Right lobe of liver (tissue), 4 donors: ENCODE measurements around the gene MAP1B.

ENCODE experiments used
- POLR2A ChIP-seq: fragments of 450-650 bp; IDR thresholded peaks from one replicate; pipeline ENCODE4 v1.6.1; 2017; ENCODE audit warnings: antibody characterized with exemption, mild to moderate bottlenecking
- TF ChIP-seq, protein P1 (sequence below), 4 donors: fragments of 200-600 bp in 3 of 4; fragments of 450-650 bp in 1 of 4; IDR thresholded peaks; one replicate each; pipeline versions ENCODE4 v1.5.1 to v1.8.0; 2016 to 2022; ENCODE audit warnings: antibody characterized with exemption in 4 of 4, mild to moderate bottlenecking in 2 of 4
- donor health status: DM: no; HTN: no; CAD: no.
- donor health status: DM: no; HTN: no; CAD: no.
- donor health status: DM: no; HTN: yes; CAD: no.

DNA sequence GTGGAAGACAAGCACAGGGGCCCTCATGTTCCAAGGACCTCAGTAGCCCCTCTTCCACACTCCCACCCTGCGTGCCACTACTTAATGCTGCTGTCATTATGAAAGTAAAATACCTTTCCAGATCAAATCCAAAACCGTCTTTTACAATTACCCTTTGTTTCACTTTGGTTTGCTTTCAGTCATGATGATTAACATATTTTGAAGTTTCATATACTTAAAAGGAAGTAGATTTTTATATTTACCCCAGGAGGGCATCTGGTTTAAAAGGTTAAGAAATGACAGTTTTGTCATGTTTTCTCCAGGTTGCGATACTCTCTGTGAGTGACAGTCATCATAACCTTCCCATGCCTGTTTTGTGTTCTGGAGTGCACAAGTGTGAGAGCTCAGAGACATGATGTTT, 13.5 kb upstream of the MAP1B start:
- no peak for TF ChIP-seq POLR2A
- TF ChIP-seq, protein P1, sequence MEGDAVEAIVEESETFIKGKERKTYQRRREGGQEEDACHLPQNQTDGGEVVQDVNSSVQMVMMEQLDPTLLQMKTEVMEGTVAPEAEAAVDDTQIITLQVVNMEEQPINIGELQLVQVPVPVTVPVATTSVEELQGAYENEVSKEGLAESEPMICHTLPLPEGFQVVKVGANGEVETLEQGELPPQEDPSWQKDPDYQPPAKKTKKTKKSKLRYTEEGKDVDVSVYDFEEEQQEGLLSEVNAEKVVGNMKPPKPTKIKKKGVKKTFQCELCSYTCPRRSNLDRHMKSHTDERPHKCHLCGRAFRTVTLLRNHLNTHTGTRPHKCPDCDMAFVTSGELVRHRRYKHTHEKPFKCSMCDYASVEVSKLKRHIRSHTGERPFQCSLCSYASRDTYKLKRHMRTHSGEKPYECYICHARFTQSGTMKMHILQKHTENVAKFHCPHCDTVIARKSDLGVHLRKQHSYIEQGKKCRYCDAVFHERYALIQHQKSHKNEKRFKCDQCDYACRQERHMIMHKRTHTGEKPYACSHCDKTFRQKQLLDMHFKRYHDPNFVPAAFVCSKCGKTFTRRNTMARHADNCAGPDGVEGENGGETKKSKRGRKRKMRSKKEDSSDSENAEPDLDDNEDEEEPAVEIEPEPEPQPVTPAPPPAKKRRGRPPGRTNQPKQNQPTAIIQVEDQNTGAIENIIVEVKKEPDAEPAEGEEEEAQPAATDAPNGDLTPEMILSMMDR (IDR thresholded peaks at IDR 0.05): no peak
